NCI-H69 (cell line): ENCODE results near the gene SLC36A4.
A peak's percentile ranks its signal among the peaks of the same experiment; 100 is the strongest.
"Not testable (repeated sequence)": the region's sequence is repeated elsewhere in the genome, so short reads cannot be mapped to it uniquely, and the experiment has no call there.

ENCODE experiments used
- DNase-seq: peaks from one replicate; lab custom pipeline; 2025; lab: John Stamatoyannopoulos, UW

The SLC36A4 gene

GRCh38 chr11:93194673-93195291 is 3.0 kb downstream of the SLC36A4 start:
- DNase-seq = peak; percentile 14

- DNase-seq = no peak
These were observed 4.1 kb downstream of the SLC36A4 start for GRCh38 chr11:93193731-93194130.

GRCh38 chr11:93192163-93192562 is 5.6 kb downstream of the SLC36A4 start:
- peak; percentile 12 for DNase-seq

GRCh38 chr11:93189462-93189861 is 8.3 kb downstream of the SLC36A4 start:
- no peak for DNase-seq

- no peak for DNase-seq
These were observed 9.1 kb downstream of the SLC36A4 start for GRCh38 chr11:93188726-93189125.

- no peak for DNase-seq
These were observed 10.5 kb downstream of the SLC36A4 start for GRCh38 chr11:93187290-93187689.

- not testable (repeated sequence) for DNase-seq
These were observed 19.9 kb downstream of the SLC36A4 start for GRCh38 chr11:93177891-93178290.

GRCh38 chr11:93169950-93170561 is 27.7 kb downstream of the SLC36A4 start:
- DNase-seq = peak; percentile 78

- DNase-seq = no peak
These were observed 28.6 kb downstream of the SLC36A4 start for GRCh38 chr11:93169143-93169542.

GRCh38 chr11:93166862-93167261 is 30.9 kb downstream of the SLC36A4 start:
- DNase-seq = peak; percentile 24

- peak; percentile 59 for DNase-seq
These were observed 31.6 kb downstream of the SLC36A4 start for GRCh38 chr11:93166194-93166593.

GRCh38 chr11:93160808-93161207 is 37.0 kb downstream of the SLC36A4 start:
- DNase-seq = peak; percentile 42

- no peak for DNase-seq
These were observed 37.6 kb downstream of the SLC36A4 start for GRCh38 chr11:93160156-93160555.

- DNase-seq = no peak
These were observed 38.1 kb downstream of the SLC36A4 start for GRCh38 chr11:93159721-93160120.

GRCh38 chr11:93155738-93156137 is 42.1 kb downstream of the SLC36A4 start:
- DNase-seq = no peak

- peak; percentile 41 for DNase-seq
These were observed 52.3 kb downstream of the SLC36A4 start for GRCh38 chr11:93145390-93145915.

- peak; percentile 78 for DNase-seq
These were observed 54.0 kb downstream of the SLC36A4 start for GRCh38 chr11:93143800-93144199.

GRCh38 chr11:93143186-93143585 is 54.6 kb downstream of the SLC36A4 start:
- peak; percentile 56 for DNase-seq

GRCh38 chr11:93133488-93134109 is 64.2 kb downstream of the SLC36A4 start:
- DNase-seq = peak; percentile 20

- no peak for DNase-seq
These were observed 65.0 kb downstream of the SLC36A4 start for GRCh38 chr11:93132836-93133235.

GRCh38 chr11:93131709-93132108 is 66.1 kb downstream of the SLC36A4 start:
- peak; percentile 91 for DNase-seq

GRCh38 chr11:93128574-93128973 is 69.2 kb downstream of the SLC36A4 start:
- peak; percentile 62 for DNase-seq

- no peak for DNase-seq
These were observed 74.4 kb downstream of the SLC36A4 start for GRCh38 chr11:93123351-93123898.
